CD4-positive, CD25-positive, alpha-beta regulatory T cell (primary cell): ENCODE results near the gene PSME3. TPM values are rescaled to one million over a fixed set of nuclear protein-coding genes. Genes with fewer than 3 reads are reported as not detected.
"Not testable (repeated sequence)": the region's sequence is repeated elsewhere in the genome, so short reads cannot be mapped to it uniquely, and the experiment has no call there.

Experiments
- ATAC-seq, 2 donors: fragments of 150-1000 bp; cut with Tn5 transposase; one replicate each; pipeline ENCODE4 v1.10.0; 2021; ENCODE audit warnings: low read depth in 2 of 2, moderate number of reproducible peaks in 2 of 2, moderate library complexity in 1 of 2
- DNase-seq, 3 donors: peaks; one replicate each; pipeline versions ENCODE4 v3.0.0 to v3.0.0-alpha.2; 2012 to 2022; ENCODE audit warnings: mixed read lengths in 1 of 3
- H3K27ac ChIP-seq: one replicate; pipeline ENCODE4 v1.7.0; 2013; ENCODE audit warnings: mild to moderate bottlenecking, low read length; ENCODE audit not compliant: insufficient read depth, poor library complexity, severe bottlenecking
- H3K27me3 ChIP-seq: one replicate; pipeline ENCODE4 v1.7.0; 2013; ENCODE audit warnings: low read length; ENCODE audit not compliant: control insufficient read depth, insufficient read depth
- H3K36me3 ChIP-seq: one replicate; pipeline ENCODE4 v1.7.0; 2013; ENCODE audit warnings: mild to moderate bottlenecking, low read length, moderate library complexity; ENCODE audit not compliant: control insufficient read depth, insufficient read depth
- H3K4me1 ChIP-seq: 2 replicates; pipeline ENCODE4 v1.7.0; 2013; ENCODE audit warnings: mild to moderate bottlenecking, low read length; ENCODE audit not compliant: insufficient read depth, control insufficient read depth, poor library complexity, severe bottlenecking
- H3K4me3 ChIP-seq: one replicate; pipeline ENCODE4 v1.7.0; 2013; ENCODE audit warnings: low read depth, mild to moderate bottlenecking, low read length, moderate library complexity
- H3K9me3 ChIP-seq, 2 experiments: 1 replicate in 1 of 2; 2 replicates in 1 of 2; pipeline ENCODE4 v1.7.0; 2013; ENCODE audit warnings: low read length in 2 of 2, mild to moderate bottlenecking in 1 of 2, moderate library complexity in 1 of 2; ENCODE audit not compliant: control insufficient read depth in 2 of 2
- H3K27ac Mint-ChIP-seq, 3 donors: one replicate each; pipeline ENCODE4 v1.8.0; 2020 to 2022; ENCODE audit warnings: mild to moderate bottlenecking in 3 of 3, mixed read lengths in 3 of 3, moderate library complexity in 2 of 3
- H3K27me3 Mint-ChIP-seq: one replicate; pipeline ENCODE4 v1.8.0; 2022; ENCODE audit warnings: mild to moderate bottlenecking, mixed read lengths
- H3K36me3 Mint-ChIP-seq: one replicate; pipeline ENCODE4 v1.8.0; 2020; ENCODE audit warnings: mixed read lengths
- H3K4me1 Mint-ChIP-seq, 4 donors: one replicate each; pipeline ENCODE4 v1.8.0; 2020 to 2022; ENCODE audit warnings: mixed read lengths in 4 of 4, mild to moderate bottlenecking in 1 of 4
- H3K4me3 Mint-ChIP-seq, 4 donors: one replicate each; pipeline ENCODE4 v1.8.0; 2020 to 2022; ENCODE audit warnings: mild to moderate bottlenecking in 4 of 4, mixed read lengths in 4 of 4, moderate library complexity in 3 of 4
- H3K9me3 Mint-ChIP-seq, 7 donors: one replicate each; pipeline ENCODE4 v1.8.0; 2020 to 2022; ENCODE audit warnings: mixed read lengths in 7 of 7, mild to moderate bottlenecking in 3 of 7, moderate library complexity in 2 of 7
- polyA plus RNA-seq, 4 donors: library from polyadenylated mRNA; unstranded; fragments of 300-500 nt; fragmentation: Illumina TruSeq; gene quantifications; one replicate each; pipeline ENCODE4 v1.2.3, GENCODE V29; 2021
- total RNA-seq: library from RNA; stranded (reverse); gene quantifications from one replicate; pipeline ENCODE4 v1.2.3, GENCODE V29; 2022

The PSME3 gene
- total and polyA plus RNA-seq, 5 donors from 2014 or later: 66.7 to 129 (median 126) TPM

GRCh38 chr17:42866631-42867575, 33.7 kb downstream of the PSME3 start:
- peaks cover 2% of the 10 kb centered on the region for H3K27me3 ChIP-seq
- no peak for ATAC-seq
- no peak overlapping the region for H3K27ac ChIP-seq
- H3K36me3 Mint-ChIP-seq: no peaks in the 10 kb centered on the region
- no peak for DNase-seq
- H3K9me3 Mint-ChIP-seq: peaks cover 0 to 4% (median 0%) of the 10 kb centered on the region in 7 donors
- no peaks in the 10 kb centered on the region for H3K4me1 ChIP-seq
- H3K4me3 Mint-ChIP-seq: no peak overlapping the region
- H3K27ac Mint-ChIP-seq: peak overlapping the region in 1 of 3 donors; percentile 17
- no peaks in the 10 kb centered on the region for H3K36me3 ChIP-seq
- no peak overlapping the region for H3K4me3 ChIP-seq
- peaks cover 25% of the 10 kb centered on the region for H3K27me3 Mint-ChIP-seq
- no peaks in the 10 kb centered on the region for H3K4me1 Mint-ChIP-seq
- H3K9me3 ChIP-seq: no peaks in the 10 kb centered on the region

DNA sequence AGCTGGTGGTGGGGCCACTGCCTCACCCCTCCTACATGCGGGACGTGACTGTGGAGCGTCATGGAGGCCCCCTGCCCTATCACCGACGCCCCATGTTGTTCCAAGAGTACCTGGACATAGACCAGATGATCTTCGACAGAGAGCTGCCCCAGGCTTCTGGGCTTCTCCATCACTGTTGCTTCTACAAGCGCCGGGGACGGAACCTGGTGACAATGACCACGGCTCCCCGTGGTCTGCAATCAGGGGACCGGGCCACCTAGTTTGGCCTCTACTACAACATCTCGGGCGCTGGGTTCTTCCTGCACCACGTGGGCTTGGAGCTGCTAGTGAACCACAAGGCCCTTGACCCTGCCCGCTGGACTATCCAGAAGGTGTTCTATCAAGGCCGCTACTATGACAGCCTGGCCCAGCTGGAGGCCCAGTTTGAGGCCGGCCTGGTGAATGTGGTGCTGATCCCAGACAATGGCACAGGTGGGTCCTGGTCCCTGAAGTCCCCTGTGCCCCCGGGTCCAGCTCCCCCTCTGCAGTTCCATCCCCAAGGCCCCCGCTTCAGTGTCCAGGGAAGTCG, 34.6 kb downstream of the PSME3 start:
- not testable (repeated sequence) for H3K36me3 ChIP-seq, H3K27ac Mint-ChIP-seq, H3K36me3 Mint-ChIP-seq, H3K27ac ChIP-seq, H3K4me3 Mint-ChIP-seq, H3K4me3 ChIP-seq, H3K9me3 ChIP-seq, DNase-seq, H3K4me1 ChIP-seq, H3K4me1 Mint-ChIP-seq, H3K9me3 Mint-ChIP-seq, H3K27me3 ChIP-seq, ATAC-seq
- peaks cover 25% of the 10 kb centered on the region for H3K27me3 Mint-ChIP-seq

GRCh38 chr17:42868338-42868737, 35.1 kb downstream of the PSME3 start:
- DNase-seq: no peak
- H3K27me3 ChIP-seq: peaks cover 2% of the 10 kb centered on the region
- H3K27me3 Mint-ChIP-seq: peaks cover 28% of the 10 kb centered on the region
- H3K4me3 ChIP-seq: no peak overlapping the region
- no peaks in the 10 kb centered on the region for H3K36me3 ChIP-seq
- no peaks in the 10 kb centered on the region for H3K36me3 Mint-ChIP-seq
- H3K9me3 Mint-ChIP-seq: peaks cover 0 to 4% (median 0%) of the 10 kb centered on the region in 7 donors
- H3K4me3 Mint-ChIP-seq: no peak overlapping the region
- H3K27ac Mint-ChIP-seq: no peak overlapping the region
- H3K27ac ChIP-seq: no peak overlapping the region
- H3K4me1 ChIP-seq: no peaks in the 10 kb centered on the region
- no peaks in the 10 kb centered on the region for H3K9me3 ChIP-seq
- no peak for ATAC-seq
- no peaks in the 10 kb centered on the region for H3K4me1 Mint-ChIP-seq

DNA sequence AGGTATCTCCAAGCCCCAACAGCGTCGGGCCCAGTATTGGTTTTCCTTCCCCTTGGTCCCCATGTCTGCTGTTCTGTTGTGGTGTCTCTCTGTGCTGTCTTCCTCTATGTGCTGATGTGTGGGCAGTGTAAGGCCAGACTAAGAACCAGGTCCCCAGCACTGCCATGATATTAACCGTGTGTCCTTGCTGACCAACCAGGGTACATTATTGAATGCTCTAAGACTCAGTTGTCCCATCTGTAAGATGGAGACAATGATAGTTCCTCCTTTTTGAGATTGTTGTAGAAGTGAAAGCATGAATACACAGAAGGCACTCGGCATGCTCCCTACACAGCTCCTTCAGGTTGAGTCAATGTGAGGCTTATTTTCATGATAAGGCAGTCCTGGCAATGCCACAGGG, 38.5 kb downstream of the PSME3 start:
- no peaks in the 10 kb centered on the region for H3K4me1 Mint-ChIP-seq
- peaks cover 0 to 4% (median 1%) of the 10 kb centered on the region in 7 donors for H3K9me3 Mint-ChIP-seq
- Histone ChIP-seq H3K36me3 (no peaks in the 10 kb centered on the region), H3K4me1 (no peaks in the 10 kb centered on the region), H3K9me3 (no peaks in the 10 kb centered on the region), H3K27ac (no peak overlapping the region), H3K27me3 (peaks cover 2% of the 10 kb centered on the region), H3K4me3 (no peak overlapping the region)
- no peak overlapping the region for H3K4me3 Mint-ChIP-seq
- DNase-seq (no peak), ATAC-seq (no peak)
- no peak overlapping the region for H3K27ac Mint-ChIP-seq
- no peaks in the 10 kb centered on the region for H3K36me3 Mint-ChIP-seq
- H3K27me3 Mint-ChIP-seq: peaks cover 22% of the 10 kb centered on the region

GRCh38 chr17:42872251-42872965, 39.2 kb downstream of the PSME3 start:
- ATAC-seq (no peak), DNase-seq (no peak)
- Histone ChIP-seq H3K36me3 (no peaks in the 10 kb centered on the region), H3K27me3 (peaks cover 2% of the 10 kb centered on the region), H3K9me3 (no peaks in the 10 kb centered on the region), H3K4me3 (no peak overlapping the region), H3K27ac (no peak overlapping the region), H3K4me1 (no peaks in the 10 kb centered on the region)
- no peaks in the 10 kb centered on the region for H3K36me3 Mint-ChIP-seq
- no peaks in the 10 kb centered on the region for H3K4me1 Mint-ChIP-seq
- H3K9me3 Mint-ChIP-seq: peaks cover 0 to 4% (median 1%) of the 10 kb centered on the region in 7 donors
- no peak overlapping the region for H3K4me3 Mint-ChIP-seq
- H3K27me3 Mint-ChIP-seq: peaks cover 24% of the 10 kb centered on the region
- no peak overlapping the region for H3K27ac Mint-ChIP-seq

- Histone ChIP-seq H3K9me3 (no peaks in the 10 kb centered on the region), H3K36me3 (no peaks in the 10 kb centered on the region), H3K4me1 (no peaks in the 10 kb centered on the region), H3K27me3 (peaks cover 2% of the 10 kb centered on the region), H3K4me3 (no peak overlapping the region), H3K27ac (no peak overlapping the region)
- no peaks in the 10 kb centered on the region for H3K36me3 Mint-ChIP-seq
- H3K4me3 Mint-ChIP-seq: no peak overlapping the region
- peaks cover 0 to 4% (median 1%) of the 10 kb centered on the region in 7 donors for H3K9me3 Mint-ChIP-seq
- no peaks in the 10 kb centered on the region for H3K4me1 Mint-ChIP-seq
- no peak for ATAC-seq
- no peak overlapping the region for H3K27ac Mint-ChIP-seq
- DNase-seq: no peak
- H3K27me3 Mint-ChIP-seq: peaks cover 33% of the 10 kb centered on the region
Measured at GRCh38 chr17:42873315-42873714, 40.1 kb downstream of the PSME3 start.

DNA sequence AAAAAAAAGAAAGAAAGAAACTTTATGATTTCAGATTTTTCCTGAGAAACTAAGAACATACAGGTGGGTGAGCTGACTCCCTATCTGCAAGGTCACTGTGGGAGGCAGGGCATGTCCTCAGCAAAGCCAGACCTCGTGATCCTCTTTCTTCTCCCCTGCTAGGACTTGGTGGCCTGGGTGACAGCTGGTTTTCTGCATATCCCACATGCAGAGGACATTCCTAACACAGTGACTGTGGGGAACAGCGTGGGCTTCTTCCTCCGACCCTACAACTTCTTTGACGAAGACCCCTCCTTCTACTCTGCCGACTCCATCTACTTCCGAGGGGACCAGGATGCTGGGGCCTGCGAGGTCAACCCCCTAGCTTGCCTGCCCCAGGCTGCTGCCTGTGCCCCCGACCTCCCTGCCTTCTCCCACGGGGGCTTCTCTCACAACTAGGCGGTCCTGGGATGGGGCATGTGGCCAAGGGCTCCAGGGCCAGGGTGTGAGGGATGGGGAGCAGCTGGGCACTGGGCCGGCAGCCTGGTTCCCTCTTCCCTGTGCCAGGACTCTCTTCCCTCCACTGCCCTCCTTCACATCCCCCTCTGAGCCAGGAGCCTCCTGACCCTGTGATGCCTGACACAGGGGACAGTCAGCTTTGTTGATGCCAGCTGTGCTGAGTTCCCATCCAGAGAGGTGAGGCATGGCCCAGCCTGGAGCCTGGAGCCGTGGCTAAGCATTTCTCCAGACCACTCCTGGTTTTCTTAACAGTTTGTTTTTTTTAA, 40.9 kb downstream of the PSME3 start:
- peaks cover 35% of the 10 kb centered on the region for H3K27me3 Mint-ChIP-seq
- not testable (repeated sequence) for H3K4me3 Mint-ChIP-seq, DNase-seq, H3K9me3 Mint-ChIP-seq, ATAC-seq, H3K9me3 ChIP-seq, H3K27ac ChIP-seq, H3K4me1 ChIP-seq, H3K27me3 ChIP-seq, H3K4me3 ChIP-seq, H3K27ac Mint-ChIP-seq, H3K36me3 Mint-ChIP-seq, H3K36me3 ChIP-seq, H3K4me1 Mint-ChIP-seq
